Rectal smooth muscle tissue (tissue), 1 donor: ENCODE results near the gene HCN1.
"Not testable (repeated sequence)": the region's sequence is repeated elsewhere in the genome, so short reads cannot be mapped to it uniquely, and the experiment has no call there.

ENCODE experiments used
- H3K27ac ChIP-seq: one replicate; pipeline ENCODE4 v1.7.0; 2013; ENCODE audit warnings: low read depth, low read length, inconsistent platforms
- H3K27me3 ChIP-seq: one replicate; pipeline ENCODE4 v1.7.0; 2013; ENCODE audit warnings: low read length; ENCODE audit not compliant: control insufficient read depth, insufficient read depth
- H3K36me3 ChIP-seq: one replicate; pipeline ENCODE4 v1.7.0; 2013; ENCODE audit warnings: low read length; ENCODE audit not compliant: control insufficient read depth, insufficient read depth
- H3K4me1 ChIP-seq: one replicate; pipeline ENCODE4 v1.7.0; 2013; ENCODE audit warnings: low read length; ENCODE audit not compliant: control insufficient read depth, insufficient read depth
- H3K4me3 ChIP-seq: one replicate; pipeline ENCODE4 v1.7.0; 2013; ENCODE audit warnings: low read length
- H3K9ac ChIP-seq: one replicate; pipeline ENCODE4 v1.7.0; 2013; ENCODE audit warnings: low read length

The HCN1 gene

DNA sequence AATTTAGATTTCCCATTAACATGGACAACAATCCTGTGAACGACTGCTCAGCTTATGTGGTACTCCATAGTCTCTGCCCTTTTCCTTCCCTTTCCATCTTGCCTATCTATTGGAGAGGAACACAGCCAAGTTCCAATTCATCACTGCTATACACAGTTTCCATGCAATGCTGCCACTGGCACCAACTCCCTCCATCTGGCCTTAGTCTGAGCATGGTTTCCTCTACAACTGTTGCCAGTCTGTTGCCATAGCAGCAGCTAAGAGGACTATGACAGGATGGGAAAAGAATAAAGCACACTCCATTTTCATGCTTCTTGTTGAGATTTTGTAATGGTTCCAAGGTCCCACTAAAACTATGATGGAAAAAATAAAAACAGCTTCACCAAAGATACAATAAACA, 189.0 kb downstream of the HCN1 start:
- no peaks in the 10 kb centered on the region for H3K36me3 ChIP-seq
- no peak overlapping the region for H3K27ac ChIP-seq
- H3K27me3 ChIP-seq, result no peaks in the 10 kb centered on the region
- no peaks in the 10 kb centered on the region for H3K4me1 ChIP-seq
- no peak overlapping the region for H3K4me3 ChIP-seq
- no peak overlapping the region for H3K9ac ChIP-seq

DNA sequence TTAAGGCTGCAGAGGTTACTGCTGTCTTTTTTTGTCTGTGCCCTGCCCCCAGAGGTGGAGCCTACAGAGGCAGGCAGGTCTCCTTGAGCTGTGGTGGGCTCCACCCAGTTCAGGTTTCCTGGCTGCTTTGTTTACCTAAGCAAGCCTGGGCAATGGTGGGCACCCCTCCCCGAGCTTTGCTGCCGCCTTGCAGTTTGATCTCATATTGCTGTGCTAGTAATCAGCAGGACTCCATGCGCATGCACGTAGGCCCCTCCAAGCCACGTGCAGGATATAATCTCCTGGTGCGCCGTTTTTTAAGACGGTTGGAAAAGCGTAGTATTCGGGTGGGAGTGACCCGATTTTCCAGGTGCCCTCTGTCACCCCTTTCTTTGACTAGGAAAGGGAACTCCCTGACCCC, 197.2 kb downstream of the HCN1 start:
- H3K27ac ChIP-seq, H3K4me1 ChIP-seq, H3K4me3 ChIP-seq, H3K27me3 ChIP-seq, H3K9ac ChIP-seq, H3K36me3 ChIP-seq: not testable (repeated sequence)

DNA sequence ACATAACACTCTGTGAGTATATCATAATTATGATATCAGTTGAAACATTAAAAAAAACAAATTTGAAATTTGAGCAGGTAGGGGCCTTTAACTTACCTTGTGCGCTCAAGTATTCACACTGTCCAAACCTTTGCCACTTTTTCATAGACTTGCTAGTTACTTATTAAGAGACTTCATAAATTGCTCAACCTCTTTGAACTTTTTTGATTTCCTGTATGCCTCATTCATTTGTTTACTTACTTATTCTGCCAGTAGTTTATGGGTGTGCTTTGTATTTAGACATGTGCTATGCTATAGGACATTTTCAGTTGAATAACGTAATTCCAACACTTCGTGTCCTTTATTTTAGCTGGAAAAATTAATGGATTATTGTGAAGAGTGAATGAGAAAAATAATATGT, 204.8 kb downstream of the HCN1 start:
- no peak overlapping the region for H3K27ac ChIP-seq
- no peak overlapping the region for H3K9ac ChIP-seq
- H3K4me3 ChIP-seq, result no peak overlapping the region

DNA sequence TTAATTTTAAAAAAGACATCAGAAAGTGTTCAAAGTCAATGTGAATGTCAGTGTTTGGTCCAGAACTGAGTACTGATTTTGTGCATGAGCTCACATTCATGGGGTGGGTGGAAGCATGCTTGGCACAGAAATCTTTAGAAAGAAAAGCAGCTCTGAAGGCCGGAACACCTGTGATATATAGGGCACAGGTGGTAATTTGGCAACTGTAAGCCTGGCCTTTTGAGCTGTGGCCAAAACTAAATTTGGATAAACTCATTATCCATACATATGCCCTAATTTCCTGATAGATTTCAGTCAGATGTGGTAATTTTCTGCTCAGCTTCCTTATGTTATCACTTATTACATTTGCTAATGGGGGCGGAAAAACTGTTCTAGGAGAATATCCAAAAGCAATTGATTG, 211.4 kb downstream of the HCN1 start:
- Histone ChIP-seq H3K36me3 (no peaks in the 10 kb centered on the region), H3K27me3 (no peaks in the 10 kb centered on the region), H3K4me3 (no peak overlapping the region), H3K4me1 (no peaks in the 10 kb centered on the region), H3K9ac (no peak overlapping the region), H3K27ac (no peak overlapping the region)

More for the DNA sequence above, 204.8 kb downstream of the HCN1 start:
- Histone ChIP-seq H3K36me3 (no peaks in the 10 kb centered on the region), H3K4me1 (no peaks in the 10 kb centered on the region), H3K27me3 (no peaks in the 10 kb centered on the region)

DNA sequence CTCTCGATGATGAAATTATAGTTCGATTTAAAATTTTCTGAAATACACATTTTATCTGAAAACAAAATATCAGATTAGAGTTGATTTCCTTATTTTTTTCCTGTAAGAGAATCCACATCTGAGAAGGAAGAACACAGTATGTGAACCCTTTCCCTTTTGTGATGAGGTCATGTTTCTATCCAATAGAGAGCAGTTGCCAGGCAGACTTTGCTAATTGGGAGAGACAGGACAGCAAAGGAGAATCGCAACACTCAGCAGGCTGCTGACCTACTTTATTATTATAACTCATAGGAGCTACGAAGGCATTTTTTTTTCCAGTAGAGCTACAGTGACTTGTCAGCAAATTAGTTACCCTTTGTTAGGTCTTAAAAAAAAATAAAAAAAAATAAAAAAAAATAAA, 242.1 kb downstream of the HCN1 start:
- H3K9ac ChIP-seq, result no peak overlapping the region
- no peak overlapping the region for H3K4me3 ChIP-seq
- no peak overlapping the region for H3K27ac ChIP-seq
- no peaks in the 10 kb centered on the region for H3K27me3 ChIP-seq
- no peaks in the 10 kb centered on the region for H3K36me3 ChIP-seq
- no peaks in the 10 kb centered on the region for H3K4me1 ChIP-seq

DNA sequence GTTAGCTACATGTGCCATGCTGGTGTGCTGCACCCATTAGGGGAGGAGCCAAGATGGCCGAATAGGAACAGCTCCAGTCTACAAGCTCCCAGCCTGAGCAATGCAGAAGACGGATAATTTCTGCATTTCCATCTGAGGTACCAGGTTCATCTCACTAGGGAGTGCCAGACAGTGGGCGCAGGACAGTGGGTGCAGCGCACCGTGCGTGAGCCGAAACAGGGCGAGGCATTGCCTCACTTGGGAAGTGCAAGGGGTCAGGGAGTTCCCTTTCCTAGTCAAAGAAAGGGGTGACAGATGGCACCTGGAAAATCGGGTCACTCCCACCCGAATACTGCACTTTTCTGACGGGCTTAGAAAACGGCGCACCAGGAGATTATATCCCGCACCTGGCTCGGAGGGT, 251.3 kb downstream of the HCN1 start:
- not testable (repeated sequence) for H3K4me1 ChIP-seq, H3K27me3 ChIP-seq, H3K27ac ChIP-seq, H3K36me3 ChIP-seq, H3K9ac ChIP-seq, H3K4me3 ChIP-seq

DNA sequence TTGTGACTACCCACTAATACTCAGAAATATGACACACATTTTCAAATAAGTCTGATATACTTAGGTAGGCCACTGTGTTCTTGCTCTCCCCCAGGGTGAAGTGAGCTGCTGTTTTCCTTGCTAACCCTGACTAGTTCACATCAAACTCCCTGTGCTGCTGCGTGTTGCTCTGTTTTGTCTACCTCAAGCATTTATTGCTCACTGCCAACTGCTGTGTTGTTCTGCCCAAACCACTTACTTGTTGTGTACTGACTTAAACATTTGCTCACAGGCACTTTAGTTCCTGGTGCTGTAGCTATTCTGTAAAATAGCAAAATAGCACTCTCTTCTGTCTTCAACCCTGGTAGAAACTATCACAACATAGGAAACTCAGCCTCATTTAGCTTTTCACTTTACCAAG, 255.7 kb downstream of the HCN1 start:
- Histone ChIP-seq H3K27me3 (no peaks in the 10 kb centered on the region), H3K9ac (no peak overlapping the region), H3K4me3 (no peak overlapping the region), H3K4me1 (no peaks in the 10 kb centered on the region), H3K27ac (no peak overlapping the region), H3K36me3 (no peaks in the 10 kb centered on the region)

DNA sequence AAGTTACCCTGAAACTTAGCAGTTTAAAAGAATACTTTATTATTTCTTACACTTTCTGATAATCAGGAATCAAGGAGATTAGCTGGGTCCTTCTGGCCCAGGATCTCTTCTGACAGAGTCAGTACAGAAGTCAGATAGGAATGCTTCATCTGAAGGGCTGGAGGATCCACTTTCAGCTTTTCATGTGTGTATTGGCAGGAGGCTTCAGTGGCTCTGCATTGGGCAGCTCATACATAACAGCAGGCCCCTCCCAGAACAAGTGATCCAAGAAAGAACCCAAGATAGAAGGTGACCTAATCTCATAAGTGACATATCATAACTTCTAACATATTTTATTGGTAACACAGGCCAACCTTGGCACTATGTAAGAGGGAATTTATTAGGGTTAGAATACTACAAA, 258.4 kb downstream of the HCN1 start:
- Histone ChIP-seq H3K27ac (no peak overlapping the region), H3K27me3 (no peaks in the 10 kb centered on the region), H3K36me3 (no peaks in the 10 kb centered on the region), H3K4me1 (no peaks in the 10 kb centered on the region), H3K4me3 (no peak overlapping the region), H3K9ac (no peak overlapping the region)

DNA sequence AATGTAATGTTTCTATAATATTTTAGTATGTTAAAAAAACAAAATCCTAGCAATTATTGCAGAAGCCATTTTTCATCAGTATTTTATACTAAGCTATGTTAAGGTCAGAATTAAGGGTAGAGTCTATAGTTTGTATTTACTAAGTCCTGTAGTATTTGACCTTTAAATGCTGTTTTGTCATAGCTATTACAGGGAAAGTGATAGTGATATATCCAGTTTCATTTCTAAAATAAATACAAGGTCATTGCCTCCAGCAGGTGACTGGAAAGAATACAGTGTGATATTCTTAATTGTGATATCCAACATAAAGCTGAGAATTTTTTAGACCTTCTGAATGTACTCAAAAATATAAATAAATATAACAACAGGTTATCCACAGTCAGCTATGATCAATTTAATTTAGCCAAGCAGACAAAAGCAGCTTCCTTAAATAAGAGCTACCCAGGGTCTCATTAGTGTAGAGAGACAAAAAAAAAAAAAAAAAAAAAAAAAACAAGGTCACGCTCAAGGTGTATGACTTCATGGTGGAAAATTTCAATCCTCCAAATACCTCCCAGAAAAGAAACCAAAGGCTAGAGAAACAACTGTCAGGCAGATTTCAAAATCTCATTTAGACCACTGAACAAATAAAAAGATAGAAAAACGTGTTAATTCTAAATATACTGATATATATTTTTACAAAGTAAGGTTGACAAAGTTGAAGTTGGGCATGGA, 278.7 kb downstream of the HCN1 start:
- no peak overlapping the region for H3K27ac ChIP-seq
- no peaks in the 10 kb centered on the region for H3K27me3 ChIP-seq
- H3K9ac ChIP-seq, result no peak overlapping the region
- no peak overlapping the region for H3K4me3 ChIP-seq
- no peaks in the 10 kb centered on the region for H3K4me1 ChIP-seq
- no peaks in the 10 kb centered on the region for H3K36me3 ChIP-seq

DNA sequence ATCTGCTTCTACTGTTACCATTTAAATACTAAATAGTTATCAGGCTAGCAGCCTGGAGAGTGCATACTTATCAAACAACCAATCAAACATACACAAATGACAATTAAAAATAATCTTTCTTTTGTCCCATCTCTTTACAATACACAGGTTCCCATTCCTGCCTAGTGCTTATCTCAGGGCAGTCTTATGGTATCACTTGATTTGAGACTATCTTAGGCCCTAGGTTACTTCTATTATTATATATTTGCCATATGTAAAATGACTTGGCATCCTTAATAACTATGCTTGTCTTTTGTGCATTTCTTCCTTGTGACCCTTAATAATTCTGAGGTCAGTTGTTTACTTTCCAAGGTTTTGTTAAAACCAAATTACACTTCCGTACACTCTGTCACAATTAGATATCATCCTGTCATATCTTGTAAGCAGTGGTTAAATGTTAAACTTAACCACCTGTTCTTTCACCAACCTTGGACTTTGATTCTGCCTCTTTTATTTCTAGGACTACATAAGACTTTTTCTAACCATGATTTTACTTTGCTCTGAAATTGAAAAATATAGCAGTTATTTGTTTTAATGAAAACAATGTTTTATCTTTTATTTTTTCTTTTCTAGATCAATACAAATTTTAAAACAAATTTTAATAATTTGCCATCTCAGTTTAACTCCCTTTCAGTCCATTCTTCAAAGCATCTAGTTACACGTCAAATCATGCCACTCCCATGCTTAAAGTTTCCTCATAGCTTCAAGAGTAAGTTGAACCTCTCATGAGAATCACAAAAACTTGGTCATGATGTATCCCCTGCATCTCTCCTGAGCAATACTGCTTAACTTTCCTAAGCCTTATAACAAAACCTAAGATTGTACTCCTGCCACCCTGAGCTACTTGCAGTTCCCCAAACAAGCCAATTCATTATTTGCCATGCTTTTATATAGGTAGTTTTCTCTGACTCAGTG, 281.3 kb downstream of the HCN1 start:
- no peak overlapping the region for H3K9ac ChIP-seq
- H3K4me3 ChIP-seq, result no peak overlapping the region
- H3K36me3 ChIP-seq, result no peaks in the 10 kb centered on the region
- no peak overlapping the region for H3K27ac ChIP-seq
- no peaks in the 10 kb centered on the region for H3K27me3 ChIP-seq
- no peaks in the 10 kb centered on the region for H3K4me1 ChIP-seq

DNA sequence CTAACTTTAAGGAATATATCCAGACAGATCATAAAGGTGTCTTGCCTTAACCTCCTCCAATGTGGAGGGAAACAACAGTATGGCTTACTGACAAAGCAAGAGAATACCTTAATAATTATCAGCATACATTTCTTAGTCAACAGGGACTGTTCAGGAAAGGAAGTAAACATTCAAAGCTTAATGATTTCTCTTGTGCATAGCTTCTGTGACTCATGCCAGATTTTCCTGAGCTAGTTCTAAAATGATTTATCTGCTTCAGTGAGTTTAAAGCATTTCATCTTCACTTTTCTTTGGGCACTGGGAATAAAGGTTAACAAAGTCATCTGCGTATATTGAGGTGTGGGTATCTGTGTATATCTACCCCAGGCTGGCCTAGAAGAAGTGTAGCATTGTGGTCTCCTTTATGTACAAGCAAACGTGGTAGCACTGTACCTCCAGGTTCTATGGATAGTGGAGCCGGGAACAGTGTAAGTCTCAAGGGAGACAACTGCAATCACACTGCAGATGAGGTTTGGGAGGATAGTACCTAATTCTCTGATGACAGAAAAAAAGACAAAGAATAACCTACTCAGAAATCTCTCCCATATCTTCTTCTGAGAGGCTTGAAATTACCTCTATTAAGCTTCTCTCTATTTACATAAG, 284.1 kb downstream of the HCN1 start:
- H3K4me3 ChIP-seq, result no peak overlapping the region
- no peaks in the 10 kb centered on the region for H3K27me3 ChIP-seq
- H3K4me1 ChIP-seq, result no peaks in the 10 kb centered on the region
- H3K9ac ChIP-seq, result no peak overlapping the region
- no peak overlapping the region for H3K27ac ChIP-seq
- no peaks in the 10 kb centered on the region for H3K36me3 ChIP-seq

DNA sequence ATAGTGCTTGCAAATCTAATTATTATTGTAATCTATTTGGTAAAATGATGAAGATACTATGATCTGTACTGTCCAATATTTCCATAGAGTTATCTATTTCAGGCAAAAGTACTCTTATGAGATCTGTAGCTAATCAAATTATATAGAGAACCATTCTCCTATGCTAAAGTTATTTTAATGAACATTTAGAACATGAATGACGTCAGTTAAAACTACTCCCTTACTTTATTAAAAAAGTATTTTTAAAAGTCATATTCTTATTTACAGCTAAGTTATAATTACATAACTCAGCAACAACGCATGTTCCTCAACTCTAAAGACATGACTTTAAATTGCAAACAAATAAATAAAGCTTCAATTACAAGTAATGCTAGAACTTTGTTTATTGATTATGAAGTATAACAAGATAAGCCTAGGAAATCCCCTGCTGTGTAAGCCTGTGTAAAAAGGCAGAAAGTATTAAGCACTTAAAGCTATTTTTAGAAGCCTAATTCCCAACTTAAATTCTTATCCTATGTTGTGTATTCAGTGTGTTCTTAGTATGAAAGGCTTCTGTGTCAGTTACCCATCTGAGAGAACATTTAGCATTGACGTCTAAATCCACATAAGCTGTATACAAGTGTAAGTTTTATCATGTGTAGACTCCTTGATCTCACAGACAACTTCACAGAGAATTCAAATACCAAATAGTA, 285.7 kb downstream of the HCN1 start:
- no peak overlapping the region for H3K9ac ChIP-seq
- no peaks in the 10 kb centered on the region for H3K36me3 ChIP-seq
- no peaks in the 10 kb centered on the region for H3K4me1 ChIP-seq
- no peak overlapping the region for H3K4me3 ChIP-seq
- no peak overlapping the region for H3K27ac ChIP-seq
- no peaks in the 10 kb centered on the region for H3K27me3 ChIP-seq
